GM18499 (cell line): ENCODE results near the gene GLB1L2.
"Not testable (repeated sequence)": the region's sequence is repeated elsewhere in the genome, so short reads cannot be mapped to it uniquely, and the experiment has no call there.

ENCODE experiments used
- ATAC-seq: cut with Tn5 transposase; IDR thresholded peaks from one replicate; pipeline ENCODE4 v1.9.1; 2021; ENCODE audit warnings: moderate number of reproducible peaks; ENCODE audit not compliant: insufficient read depth, unreplicated experiment

GLB1L2 gene

GRCh38 chr11:134331354-134332188, at the start of gene GLB1L2:
TSS of gene GLB1L2 (plus strand) at chr11:134331988. CDS start at chr11:134332062, 74 bp downstream.
- no peak for ATAC-seq

- no peak for ATAC-seq
Measured at GRCh38 chr11:134282121-134283045, 49.4 kb upstream of the GLB1L2 start.

- no peak for ATAC-seq
Measured at GRCh38 chr11:134283461-134284230, 48.1 kb upstream of the GLB1L2 start.

- not testable (repeated sequence) for ATAC-seq
Measured at GRCh38 chr11:134284349-134284748, 47.4 kb upstream of the GLB1L2 start.

- no peak for ATAC-seq
Measured at GRCh38 chr11:134287561-134287960, 44.2 kb upstream of the GLB1L2 start.

GRCh38 chr11:134288486-134288885, 43.3 kb upstream of the GLB1L2 start:
- no peak for ATAC-seq

GRCh38 chr11:134289167-134289566, 42.6 kb upstream of the GLB1L2 start:
- ATAC-seq: no peak

GRCh38 chr11:134289789-134290188, 42.0 kb upstream of the GLB1L2 start:
- ATAC-seq: no peak

- no peak for ATAC-seq
Measured at GRCh38 chr11:134290646-134291045, 41.1 kb upstream of the GLB1L2 start.

GRCh38 chr11:134291196-134291595, 40.6 kb upstream of the GLB1L2 start:
- no peak for ATAC-seq

- ATAC-seq: no peak
Measured at GRCh38 chr11:134292661-134293060, 39.1 kb upstream of the GLB1L2 start.

GRCh38 chr11:134293119-134294113, 38.4 kb upstream of the GLB1L2 start:
- no peak for ATAC-seq

GRCh38 chr11:134294664-134295063, 37.1 kb upstream of the GLB1L2 start:
- no peak for ATAC-seq

- no peak for ATAC-seq
Measured at GRCh38 chr11:134312223-134312622, 19.6 kb upstream of the GLB1L2 start.

- no peak for ATAC-seq
Measured at GRCh38 chr11:134312807-134313206, 19.0 kb upstream of the GLB1L2 start.

GRCh38 chr11:134313379-134313778, 18.4 kb upstream of the GLB1L2 start:
- no peak for ATAC-seq

GRCh38 chr11:134313821-134314607, 17.8 kb upstream of the GLB1L2 start:
- no peak for ATAC-seq

GRCh38 chr11:134317103-134317502, 14.7 kb upstream of the GLB1L2 start:
- ATAC-seq: no peak
